IgD-negative memory B cell (primary cell): ENCODE data around the gene COL5A1. TPM values are rescaled to one million over a fixed set of nuclear protein-coding genes. Genes with fewer than 3 reads are reported as not detected.

Experiments
- H3K27ac Mint-ChIP-seq, 3 donors: one replicate each; pipeline ENCODE4 v1.8.0; 2020 to 2022; ENCODE audit warnings: mild to moderate bottlenecking in 3 of 3, mixed read lengths in 3 of 3, moderate library complexity in 1 of 3
- H3K27me3 Mint-ChIP-seq: one replicate; pipeline ENCODE4 v1.8.0; 2021; ENCODE audit warnings: mixed read lengths
- H3K36me3 Mint-ChIP-seq: one replicate; pipeline ENCODE4 v1.8.0; 2020; ENCODE audit warnings: mild to moderate bottlenecking, mixed read lengths
- H3K4me1 Mint-ChIP-seq, 3 donors: one replicate each; pipeline ENCODE4 v1.8.0; 2020 to 2022; ENCODE audit warnings: mixed read lengths in 3 of 3, mild to moderate bottlenecking in 1 of 3
- H3K4me3 Mint-ChIP-seq, 4 donors: one replicate each; pipeline ENCODE4 v1.8.0; 2020 to 2022; ENCODE audit warnings: mild to moderate bottlenecking in 4 of 4, mixed read lengths in 4 of 4, moderate library complexity in 3 of 4
- H3K9me3 Mint-ChIP-seq, 3 donors: one replicate each; pipeline ENCODE4 v1.8.0; 2020 to 2021; ENCODE audit warnings: mixed read lengths in 3 of 3, mild to moderate bottlenecking in 1 of 3
- polyA plus RNA-seq: library from polyadenylated mRNA; unstranded; fragments of 300-500 nt; fragmentation: Illumina TruSeq; gene quantifications from one replicate; pipeline ENCODE4 v1.2.3, GENCODE V29; 2021

Gene COL5A1
- polyA plus RNA-seq, 1 donor from 2014 or later: not detected

DNA sequence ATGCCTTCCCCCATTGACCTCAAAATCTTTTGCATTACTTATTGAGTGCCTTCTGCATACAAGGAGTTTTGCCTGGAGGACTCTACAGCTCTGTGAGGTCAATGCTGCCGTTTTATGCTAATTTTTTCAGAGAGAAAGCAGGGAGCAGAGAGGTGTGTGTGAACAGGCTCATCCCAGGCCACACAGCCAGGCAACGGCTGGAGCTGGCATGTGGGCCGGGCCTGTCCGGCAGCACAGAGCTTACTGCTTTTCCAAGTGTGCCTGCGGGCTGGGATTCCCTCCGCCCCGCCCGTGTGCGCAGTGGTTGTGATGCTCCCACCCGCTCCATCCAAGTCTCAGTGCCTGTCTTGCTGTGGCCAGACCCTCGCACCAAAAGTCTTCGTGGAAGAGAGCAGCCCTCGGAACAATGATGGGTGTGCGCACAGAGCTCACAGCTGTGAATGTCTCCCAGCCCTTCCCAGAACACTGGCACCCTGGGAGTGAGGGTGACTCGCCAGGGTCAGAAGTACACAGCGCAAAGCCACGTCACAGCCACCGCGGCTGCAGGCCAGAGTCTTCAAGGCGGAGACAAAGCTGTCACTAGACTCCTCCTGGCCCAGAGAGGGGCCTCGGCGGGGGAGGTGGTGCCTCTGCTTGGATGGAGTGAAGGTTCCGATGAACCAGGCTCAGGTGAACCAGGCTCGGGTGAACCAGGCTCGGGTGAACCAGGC, 82.8 kb downstream of the COL5A1 start:
- H3K9me3 Mint-ChIP-seq: peaks cover 0 to 2% (median 0%) of the 10 kb centered on the region in 3 donors
- peaks cover 5 to 7% (median 6%) of the 10 kb centered on the region in 3 donors for H3K4me1 Mint-ChIP-seq
- no peak overlapping the region for H3K27ac Mint-ChIP-seq
- H3K4me3 Mint-ChIP-seq: no peak overlapping the region
- no peaks in the 10 kb centered on the region for H3K36me3 Mint-ChIP-seq
- peaks cover 21% of the 10 kb centered on the region for H3K27me3 Mint-ChIP-seq

DNA sequence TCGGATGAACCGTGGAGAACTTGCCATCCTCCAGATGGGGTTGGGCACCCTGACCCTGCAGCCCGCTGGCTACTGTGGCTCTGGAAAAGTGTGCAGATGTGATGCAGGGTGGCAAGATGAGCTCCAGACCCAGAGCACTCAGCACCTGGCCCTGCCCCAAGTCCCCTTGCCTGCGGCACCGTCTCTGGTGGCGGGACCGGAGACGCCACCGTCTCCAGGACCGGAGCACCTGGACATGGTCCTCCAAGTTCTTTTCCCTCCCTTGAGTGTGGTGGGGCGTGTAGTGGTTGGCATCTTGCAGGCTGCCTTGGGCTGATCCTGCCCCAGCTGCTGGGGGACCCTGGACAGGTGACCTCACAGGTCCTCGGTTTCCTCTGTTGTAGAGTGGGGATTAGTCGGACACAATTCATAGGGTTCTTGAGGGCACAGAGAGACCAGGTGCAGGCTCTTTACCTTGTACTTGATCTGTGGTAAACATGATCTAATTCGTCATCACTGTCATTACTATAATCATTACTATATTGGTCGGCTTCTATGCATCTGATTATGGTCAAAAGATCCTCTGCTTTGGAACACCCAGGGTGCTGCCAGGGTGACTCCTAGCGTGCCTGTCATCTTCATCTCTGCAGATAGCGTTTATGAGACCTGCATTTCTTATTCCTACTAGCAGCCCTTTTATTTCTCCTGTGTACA, 83.5 kb downstream of the COL5A1 start:
- H3K4me3 Mint-ChIP-seq: no peak overlapping the region

DNA sequence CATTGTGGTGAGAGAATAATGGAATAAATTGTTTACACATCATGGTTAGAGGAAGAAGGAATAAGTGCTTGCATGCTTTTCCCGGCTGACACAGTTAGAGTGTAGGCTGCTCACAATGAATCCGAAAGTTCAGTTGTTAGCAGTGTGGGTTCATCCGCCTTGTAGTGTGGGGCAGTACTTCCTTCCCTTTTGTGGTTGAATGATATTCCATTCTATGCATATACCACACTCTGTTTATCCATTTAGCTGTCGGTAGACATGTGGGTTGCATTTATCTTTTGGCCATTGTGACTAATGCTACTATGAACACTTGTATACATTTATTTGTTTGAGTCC, 84.0 kb downstream of the COL5A1 start:
- H3K4me1 Mint-ChIP-seq: peaks cover 5 to 7% (median 6%) of the 10 kb centered on the region in 3 donors
- H3K4me3 Mint-ChIP-seq: no peak overlapping the region
- no peak overlapping the region for H3K27ac Mint-ChIP-seq
- peaks cover 0 to 2% (median 0%) of the 10 kb centered on the region in 3 donors for H3K9me3 Mint-ChIP-seq
- H3K36me3 Mint-ChIP-seq: no peaks in the 10 kb centered on the region
- peaks cover 18% of the 10 kb centered on the region for H3K27me3 Mint-ChIP-seq

More for the DNA sequence above, 83.5 kb downstream of the COL5A1 start:
- no peaks in the 10 kb centered on the region for H3K36me3 Mint-ChIP-seq
- H3K9me3 Mint-ChIP-seq: peaks cover 0 to 2% (median 0%) of the 10 kb centered on the region in 3 donors
- no peak overlapping the region for H3K27ac Mint-ChIP-seq
- H3K4me1 Mint-ChIP-seq: peaks cover 5 to 7% (median 6%) of the 10 kb centered on the region in 3 donors
- peaks cover 18% of the 10 kb centered on the region for H3K27me3 Mint-ChIP-seq

DNA sequence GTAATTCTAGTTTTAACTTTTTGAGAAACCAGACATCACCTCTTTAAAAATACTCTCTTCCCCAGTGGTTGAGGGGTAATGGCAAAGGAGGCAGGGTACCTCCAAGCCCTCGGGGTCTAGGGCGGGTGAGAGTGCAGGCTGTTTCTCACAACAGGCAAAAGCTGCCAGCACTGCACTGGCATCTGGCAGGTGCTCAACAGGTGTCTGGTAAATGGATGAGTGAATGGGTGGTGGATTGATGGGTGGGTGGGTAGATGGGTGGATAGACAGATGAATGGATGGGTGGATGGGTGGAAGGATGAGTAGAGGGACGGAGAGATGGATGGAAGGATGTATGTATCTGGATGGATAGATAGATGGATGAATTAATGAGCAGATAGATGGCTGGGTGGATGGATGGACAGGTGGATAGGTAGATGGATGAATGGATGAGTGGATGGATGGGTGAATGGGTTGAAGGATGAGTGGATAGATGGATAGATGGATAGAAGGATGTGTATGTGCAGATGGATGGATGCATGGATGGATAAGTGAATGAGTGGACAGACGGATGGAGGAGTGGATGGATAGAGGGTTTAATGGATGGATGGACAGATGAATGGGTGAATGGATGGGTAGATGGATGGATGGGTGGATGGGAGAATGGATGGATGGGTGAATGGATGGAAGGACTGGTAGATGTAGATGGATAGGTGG, 84.6 kb downstream of the COL5A1 start:
- H3K4me1 Mint-ChIP-seq: peaks cover 5 to 7% (median 6%) of the 10 kb centered on the region in 3 donors
- peaks cover 0 to 2% (median 0%) of the 10 kb centered on the region in 3 donors for H3K9me3 Mint-ChIP-seq
- no peak overlapping the region for H3K27ac Mint-ChIP-seq
- peaks cover 18% of the 10 kb centered on the region for H3K27me3 Mint-ChIP-seq
- no peak overlapping the region for H3K4me3 Mint-ChIP-seq
- no peaks in the 10 kb centered on the region for H3K36me3 Mint-ChIP-seq

DNA sequence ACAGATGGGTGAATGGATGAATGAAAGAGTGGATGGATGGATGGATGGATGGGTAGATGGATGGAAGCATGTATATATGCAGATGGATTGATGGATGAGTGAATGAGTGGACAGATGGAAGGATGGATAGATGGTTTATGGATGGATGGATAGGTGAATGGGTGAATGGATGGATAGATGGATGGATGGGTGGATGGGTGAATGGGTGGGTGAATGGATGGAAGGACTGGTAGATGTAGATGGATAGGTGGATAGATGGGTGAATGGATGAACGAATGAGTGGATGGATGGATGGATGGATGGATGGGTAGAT, 85.1 kb downstream of the COL5A1 start:
- Mint-ChIP-seq H3K9me3 (peaks cover 0 to 2% (median 0%) of the 10 kb centered on the region in 3 donors), H3K27me3 (peaks cover 18% of the 10 kb centered on the region), H3K36me3 (no peaks in the 10 kb centered on the region), H3K4me3 (no peak overlapping the region), H3K27ac (no peak overlapping the region), H3K4me1 (peaks cover 5 to 7% (median 6%) of the 10 kb centered on the region in 3 donors)

DNA sequence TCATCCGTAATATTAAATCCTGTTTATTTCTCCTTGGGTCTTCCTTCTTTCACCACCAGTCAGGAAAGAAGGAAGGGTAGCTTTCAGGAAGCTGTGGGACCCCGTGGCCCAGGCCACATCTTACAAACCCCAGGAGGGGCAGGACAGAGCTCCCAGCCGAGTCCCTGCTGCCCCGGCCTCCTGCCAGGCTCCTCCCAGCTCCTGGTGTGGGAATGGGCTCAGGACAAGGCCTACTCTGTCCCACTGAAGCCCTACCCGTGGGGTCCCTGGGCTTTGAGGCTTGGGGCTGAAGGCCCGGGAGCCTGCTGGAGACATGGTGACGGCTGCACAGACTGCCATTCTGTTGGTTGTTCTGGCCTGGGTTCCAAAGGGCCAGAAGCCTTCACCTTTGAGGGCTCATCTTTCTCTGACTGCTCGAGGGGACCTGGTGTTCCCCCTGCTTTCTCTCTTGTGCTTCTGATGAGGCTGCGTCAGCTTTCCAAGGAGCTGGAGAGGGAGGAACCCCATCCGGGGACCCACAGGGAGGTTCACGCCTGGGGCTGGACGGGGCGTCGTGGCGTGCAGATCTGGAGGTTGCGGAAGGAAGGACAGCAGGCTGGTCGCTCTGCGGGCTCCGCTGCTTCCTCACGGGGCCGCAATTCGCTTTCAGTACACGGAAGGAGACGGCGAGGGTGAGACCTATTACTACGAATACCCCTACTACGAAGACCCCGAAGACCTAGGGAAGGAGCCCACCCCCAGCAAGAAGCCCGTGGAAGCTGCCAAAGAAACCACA, 86.6 kb downstream of the COL5A1 start:
- peaks cover 4 to 7% (median 5%) of the 10 kb centered on the region in 3 donors for H3K4me1 Mint-ChIP-seq
- H3K36me3 Mint-ChIP-seq: no peaks in the 10 kb centered on the region
- H3K27me3 Mint-ChIP-seq: peaks cover 12% of the 10 kb centered on the region
- H3K27ac Mint-ChIP-seq: no peak overlapping the region
- H3K4me3 Mint-ChIP-seq: no peak overlapping the region
- H3K9me3 Mint-ChIP-seq: no peaks in the 10 kb centered on the region

DNA sequence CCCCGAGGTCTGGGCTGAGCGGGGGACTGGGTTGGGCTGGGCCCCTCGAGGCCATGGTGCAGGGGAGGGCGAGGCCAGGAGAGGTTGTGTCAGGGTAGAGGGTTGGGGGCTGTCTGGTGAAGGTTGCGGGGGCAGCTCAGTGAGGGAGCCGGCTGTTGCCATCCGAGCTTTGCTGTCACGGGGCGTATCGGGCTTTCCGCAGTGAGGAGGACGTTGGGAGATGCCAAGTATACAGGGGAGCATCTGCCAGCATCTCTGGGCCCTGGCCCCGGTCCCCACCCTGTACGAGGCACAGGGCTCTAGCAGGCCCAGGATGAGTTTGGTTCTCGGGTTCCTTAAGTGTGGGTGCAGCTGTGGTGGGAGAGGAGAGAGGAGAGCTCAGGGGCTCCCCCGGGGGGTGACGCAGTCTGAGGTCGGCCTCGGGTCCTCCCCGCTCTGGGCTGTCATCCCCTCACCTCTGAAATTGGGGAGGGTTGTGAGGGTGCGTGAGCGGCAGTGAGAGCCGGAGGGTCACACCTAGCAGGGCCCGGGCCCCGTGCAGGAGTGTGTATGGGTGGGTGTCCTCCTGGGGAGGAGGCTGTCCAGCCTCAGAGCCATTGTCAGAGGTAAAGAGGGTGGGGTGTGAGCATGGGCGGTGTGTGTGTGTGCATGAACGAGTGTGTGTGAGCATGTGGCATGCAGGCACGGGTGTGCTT, 87.3 kb downstream of the COL5A1 start:
- Mint-ChIP-seq H3K4me3 (peak overlapping the region in 1 of 4 donors; percentile 18), H3K4me1 (peaks cover 4 to 7% (median 5%) of the 10 kb centered on the region in 3 donors), H3K27ac (no peak overlapping the region), H3K36me3 (no peaks in the 10 kb centered on the region), H3K27me3 (peaks cover 9% of the 10 kb centered on the region), H3K9me3 (no peaks in the 10 kb centered on the region)

DNA sequence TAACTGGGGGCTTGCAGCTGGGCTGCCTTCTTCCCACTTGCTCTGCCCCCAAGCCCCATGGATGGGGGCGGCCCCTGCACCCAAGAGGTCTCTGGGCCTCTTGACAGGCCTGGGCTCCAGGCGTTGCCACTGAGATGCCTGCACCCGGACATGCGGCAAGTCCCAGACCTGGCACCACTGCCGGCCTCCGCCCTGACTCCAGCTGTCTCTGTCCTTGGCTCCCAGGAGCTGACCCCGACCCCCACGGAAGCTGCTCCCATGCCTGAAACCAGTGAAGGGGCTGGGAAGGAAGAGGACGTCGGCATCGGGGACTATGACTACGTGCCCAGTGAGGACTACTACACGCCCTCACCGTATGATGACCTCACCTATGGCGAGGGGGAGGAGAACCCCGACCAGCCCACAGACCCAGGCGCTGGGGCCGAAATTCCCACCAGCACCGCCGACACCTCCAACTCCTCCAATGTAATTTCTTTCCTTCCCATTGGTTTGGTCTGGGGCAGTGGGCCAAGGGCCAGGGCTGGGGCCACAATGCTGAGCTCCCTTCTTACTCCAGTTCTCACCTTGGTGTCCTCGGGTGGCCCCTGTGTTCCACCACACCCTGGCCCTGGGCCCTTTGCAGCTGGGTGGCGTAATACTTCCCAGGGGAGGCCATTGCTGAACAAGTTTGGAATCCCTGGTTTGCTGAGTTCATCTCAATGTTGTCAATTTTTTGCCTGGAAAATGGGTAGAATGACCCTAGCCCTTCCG, 88.6 kb downstream of the COL5A1 start:
- Mint-ChIP-seq H3K27me3 (peaks cover 2% of the 10 kb centered on the region), H3K9me3 (no peaks in the 10 kb centered on the region), H3K4me1 (peaks cover 2 to 6% (median 5%) of the 10 kb centered on the region in 3 donors), H3K4me3 (no peak overlapping the region), H3K27ac (no peak overlapping the region), H3K36me3 (no peaks in the 10 kb centered on the region)

DNA sequence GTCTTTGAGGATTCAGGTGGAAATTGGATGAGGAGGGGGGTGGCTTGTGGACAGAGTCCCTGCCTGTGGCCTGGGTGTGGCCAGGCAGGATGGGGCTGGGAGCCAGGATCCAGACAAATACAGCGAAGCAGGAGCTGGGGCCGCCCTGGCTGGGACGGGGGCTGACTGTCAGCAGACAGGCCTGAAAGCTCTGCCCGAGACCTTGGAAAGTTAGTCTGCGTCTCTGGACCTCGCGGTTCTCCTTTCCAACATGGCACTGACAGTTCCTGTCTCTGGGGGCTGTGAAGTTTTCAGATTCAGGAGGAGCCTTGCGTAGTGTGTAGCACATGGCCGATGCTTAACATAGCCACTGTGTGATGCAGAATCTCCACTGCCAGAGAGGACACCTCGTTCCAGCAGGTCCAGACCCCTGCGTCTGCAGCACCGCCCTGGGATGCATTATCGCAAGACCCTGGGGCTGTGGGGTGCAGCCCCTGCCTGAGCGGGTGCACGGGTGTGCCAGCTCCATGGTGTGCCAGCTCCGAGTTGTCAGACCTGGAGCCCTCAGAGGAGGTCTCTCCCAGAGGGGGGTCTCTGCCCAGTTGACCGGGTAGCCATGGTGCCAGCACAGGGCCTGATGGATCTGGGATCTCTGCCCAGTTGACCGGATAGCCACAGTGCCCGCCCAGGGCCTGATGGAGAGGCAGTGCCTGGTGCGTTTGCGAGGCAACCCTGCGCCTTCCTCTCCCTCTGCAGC, 89.3 kb downstream of the COL5A1 start:
- no peaks in the 10 kb centered on the region for H3K4me1 Mint-ChIP-seq

DNA sequence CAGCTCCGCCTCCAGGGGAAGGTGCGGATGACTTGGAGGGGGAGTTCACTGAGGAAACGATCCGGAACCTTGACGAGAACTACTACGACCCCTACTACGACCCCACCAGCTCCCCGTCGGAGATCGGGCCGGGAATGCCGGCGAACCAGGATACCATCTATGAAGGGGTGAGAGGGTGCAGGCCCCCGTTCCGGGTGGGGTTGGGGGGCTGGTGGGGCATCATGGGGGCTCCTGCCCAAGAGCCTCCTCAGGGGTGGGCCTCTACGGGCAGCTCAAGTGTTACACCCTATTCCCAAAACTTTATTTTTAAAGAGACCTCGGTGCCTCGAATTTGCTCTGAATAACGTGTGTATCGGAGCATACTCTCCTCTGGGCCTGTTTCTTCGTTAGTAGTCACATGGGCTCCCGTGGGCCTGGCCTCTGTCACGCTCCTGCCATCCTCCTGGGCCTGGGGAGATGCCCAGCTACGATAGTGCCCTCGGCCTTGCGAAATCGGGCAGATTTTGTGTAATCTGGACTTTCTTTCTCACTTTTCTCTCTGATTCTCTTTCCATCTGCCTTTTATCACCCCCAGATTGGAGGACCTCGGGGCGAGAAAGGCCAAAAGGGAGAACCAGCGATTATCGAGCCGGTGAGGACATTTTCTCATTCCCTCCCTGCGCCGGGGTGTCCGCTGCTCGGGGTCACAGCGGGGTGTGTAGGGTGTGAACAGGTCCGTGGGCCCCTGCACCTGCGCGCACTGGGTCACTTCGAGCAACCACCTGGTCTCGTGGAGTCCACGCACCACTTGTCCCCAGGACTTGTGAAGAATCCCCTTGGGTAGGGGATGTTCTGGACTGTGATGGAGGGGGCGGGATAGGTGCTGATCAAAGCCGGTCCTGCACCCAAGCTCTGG, 90.1 kb downstream of the COL5A1 start:
- H3K27ac Mint-ChIP-seq: no peak overlapping the region
- H3K27me3 Mint-ChIP-seq: no peaks in the 10 kb centered on the region
- H3K4me3 Mint-ChIP-seq: no peak overlapping the region
- no peaks in the 10 kb centered on the region for H3K4me1 Mint-ChIP-seq
- no peaks in the 10 kb centered on the region for H3K36me3 Mint-ChIP-seq
- H3K9me3 Mint-ChIP-seq: no peaks in the 10 kb centered on the region

More for the DNA sequence above, 89.3 kb downstream of the COL5A1 start:
- Mint-ChIP-seq H3K9me3 (no peaks in the 10 kb centered on the region), H3K27me3 (no peaks in the 10 kb centered on the region), H3K4me3 (no peak overlapping the region), H3K27ac (no peak overlapping the region), H3K36me3 (no peaks in the 10 kb centered on the region)

DNA sequence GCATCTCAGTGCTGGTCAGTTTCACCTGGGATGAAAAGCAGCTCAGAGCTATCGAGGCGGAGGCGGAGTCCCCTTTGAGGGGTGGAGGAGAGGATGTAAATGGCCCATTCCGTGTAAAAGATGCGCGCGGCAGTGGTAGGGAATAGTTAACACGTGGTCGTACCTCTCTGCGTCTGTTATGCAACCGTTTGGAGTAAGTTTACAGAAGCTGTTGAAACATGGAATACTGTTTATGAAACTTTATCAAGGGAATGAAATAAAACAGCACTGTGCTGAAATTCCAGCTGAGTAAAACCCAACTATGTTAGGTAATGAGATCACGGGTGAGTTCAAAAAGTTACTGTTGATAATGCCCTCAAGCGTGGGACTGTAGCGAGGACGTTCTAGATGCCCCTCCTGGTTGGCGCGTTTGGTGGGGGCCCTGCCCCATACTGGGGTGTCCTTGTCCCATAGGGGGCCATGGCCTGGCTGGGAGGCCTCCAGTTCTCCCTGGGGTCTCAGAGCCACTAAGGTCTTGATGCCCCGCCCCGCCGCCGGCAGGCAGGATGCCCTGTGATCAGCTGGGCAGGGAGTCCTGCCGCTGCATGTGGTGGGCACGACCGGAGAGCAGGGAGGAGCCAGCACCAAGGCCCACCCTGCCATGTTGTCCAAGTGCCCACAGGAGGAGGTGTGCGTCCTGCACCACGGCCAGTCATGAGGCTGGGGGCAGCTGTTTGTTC, 90.9 kb downstream of the COL5A1 start:
- no peak overlapping the region for H3K27ac Mint-ChIP-seq
- no peaks in the 10 kb centered on the region for H3K4me1 Mint-ChIP-seq
- H3K4me3 Mint-ChIP-seq: no peak overlapping the region
- no peaks in the 10 kb centered on the region for H3K9me3 Mint-ChIP-seq
- H3K36me3 Mint-ChIP-seq: no peaks in the 10 kb centered on the region
- H3K27me3 Mint-ChIP-seq: no peaks in the 10 kb centered on the region
